Measurements from ENCODE around the gene GPR162. TPM values are rescaled to one million over a fixed set of nuclear protein-coding genes. Genes with fewer than 3 reads are reported as not detected.
"Not testable (repeated sequence)": the region's sequence is repeated elsewhere in the genome, so short reads cannot be mapped to it uniquely, and the experiment has no call there.

The GPR162 gene
- total RNA-seq, 2 experiments from 2014 or later: not detected

DNA sequence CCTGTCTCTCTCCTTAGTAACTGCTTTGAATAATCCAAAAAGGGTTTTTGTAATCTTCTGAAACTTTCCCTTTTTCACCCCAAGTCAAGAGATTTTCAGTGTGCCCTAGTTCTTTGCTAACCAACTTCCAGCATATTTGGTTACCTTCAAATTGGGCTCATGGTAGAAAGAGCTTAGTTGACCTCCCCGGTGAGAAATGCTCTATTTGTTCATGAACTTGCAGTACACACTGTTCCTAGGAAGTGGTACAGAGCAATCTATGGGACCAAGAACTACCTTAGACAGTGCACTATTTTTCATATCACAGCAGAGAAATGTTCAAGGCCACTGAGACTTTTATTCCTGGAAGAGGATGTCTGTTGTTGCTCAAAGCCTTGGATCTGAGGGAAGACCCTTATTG is 32.0 kb downstream of the GPR162 start:
- CTCF ChIA-PET: interaction anchor here (0.7 to 8.6 kb wide), 7 partner anchors 14 to 263 kb away, joined by 3 to 161 read pairs (median 8); partner anchors contain the start of genes MLF2, SPSB2, TPI1 and ZNF384
- POLR2A ChIA-PET: interaction anchor here (0.9 to 8.9 kb wide), 20 partner anchors 8 to 255 kb away, joined by 3 to 312 read pairs (median 21); partner anchors contain the start of genes C12orf57, C1RL, CD4 and COPS7A
- no peak for DNase-seq
- H3K4me3 Mint-ChIP-seq: peak overlapping the region; percentile 85
- H3K27ac Mint-ChIP-seq: peak overlapping the region; percentile 100
- no peaks in the 10 kb centered on the region for H3K27me3 Mint-ChIP-seq
- H3K9me3 Mint-ChIP-seq: no peaks in the 10 kb centered on the region
- peaks cover 44% of the 10 kb centered on the region for H3K4me1 Mint-ChIP-seq
- H3K36me3 Mint-ChIP-seq (ENCODE audit: low read depth): peaks cover 47% of the 10 kb centered on the region

DNA sequence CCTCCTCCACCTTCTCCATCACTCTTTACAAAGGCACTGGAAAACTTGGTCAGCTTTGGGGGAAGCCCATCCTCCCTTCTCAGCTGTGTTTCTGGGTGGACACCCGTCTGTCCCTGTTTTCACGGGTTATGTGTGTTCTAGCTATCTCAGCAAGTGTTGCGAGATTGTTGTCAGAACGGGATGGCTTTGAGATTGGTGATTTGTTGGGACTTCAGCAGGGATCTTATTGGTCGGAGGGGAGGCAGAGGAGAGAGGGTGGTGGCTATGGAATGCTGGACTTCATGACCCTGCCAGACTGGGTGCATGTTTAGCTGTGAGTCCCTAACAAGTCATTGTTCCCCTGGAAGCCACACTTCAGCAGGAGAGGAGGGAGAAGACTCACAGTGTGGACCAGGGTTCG is 32.4 kb downstream of the GPR162 start:
- Mint-ChIP-seq H3K4me3 (peak overlapping the region; percentile 85), H3K27me3 (no peaks in the 10 kb centered on the region), H3K27ac (peak overlapping the region; percentile 100), H3K9me3 (no peaks in the 10 kb centered on the region), H3K36me3 (ENCODE audit: low read depth) (peaks cover 44% of the 10 kb centered on the region), H3K4me1 (peaks cover 41% of the 10 kb centered on the region)
- ChIA-PET POLR2A (interaction anchor here (0.9 to 8.9 kb wide), 10 partner anchors 10 to 246 kb away, joined by 3 to 312 read pairs (median 24); partner anchors contain the start of genes CD4, COPS7A, ENO2 and P3H3), CTCF (interaction anchor here (8.6 kb wide), 1 partner anchor 14 kb away, joined by 161 read pairs; the partner anchor contains the start of genes SPSB2 and TPI1)
- no peak for DNase-seq

DNA sequence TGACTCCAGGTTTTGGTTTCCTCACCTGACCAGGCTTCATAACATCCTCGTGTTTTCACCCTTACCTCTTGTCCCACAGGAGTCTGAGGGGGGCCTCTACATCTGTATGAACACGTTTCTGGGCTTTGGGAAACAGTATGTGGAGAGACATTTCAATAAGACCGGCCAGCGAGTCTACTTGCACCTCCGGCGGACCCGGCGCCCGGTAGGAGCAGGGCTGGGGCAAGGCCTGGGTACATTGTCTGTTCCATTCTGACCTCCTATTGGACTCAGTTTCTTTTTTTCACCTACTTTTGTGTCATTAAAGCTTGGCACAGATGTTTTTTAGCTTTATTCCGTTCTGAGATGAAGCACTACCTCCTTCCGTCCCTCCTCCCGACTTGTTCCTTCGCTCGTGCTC is 33.7 kb downstream of the GPR162 start:
- Mint-ChIP-seq H3K36me3 (ENCODE audit: low read depth) (peaks cover 45% of the 10 kb centered on the region), H3K27ac (no peak overlapping the region), H3K9me3 (no peaks in the 10 kb centered on the region), H3K4me1 (peaks cover 28% of the 10 kb centered on the region), H3K4me3 (no peak overlapping the region), H3K27me3 (no peaks in the 10 kb centered on the region)
- ChIA-PET CTCF (interaction anchor here (1.3 to 8.6 kb wide), 2 partner anchors 13 to 36 kb away, joined by 6 to 161 read pairs; partner anchors contain the start of genes SPSB2 and TPI1), POLR2A (interaction anchor here (8.9 kb wide), 1 partner anchor 13 kb away, joined by 312 read pairs; the partner anchor contains the start of genes SPSB2 and TPI1)
- DNase-seq: no peak

DNA sequence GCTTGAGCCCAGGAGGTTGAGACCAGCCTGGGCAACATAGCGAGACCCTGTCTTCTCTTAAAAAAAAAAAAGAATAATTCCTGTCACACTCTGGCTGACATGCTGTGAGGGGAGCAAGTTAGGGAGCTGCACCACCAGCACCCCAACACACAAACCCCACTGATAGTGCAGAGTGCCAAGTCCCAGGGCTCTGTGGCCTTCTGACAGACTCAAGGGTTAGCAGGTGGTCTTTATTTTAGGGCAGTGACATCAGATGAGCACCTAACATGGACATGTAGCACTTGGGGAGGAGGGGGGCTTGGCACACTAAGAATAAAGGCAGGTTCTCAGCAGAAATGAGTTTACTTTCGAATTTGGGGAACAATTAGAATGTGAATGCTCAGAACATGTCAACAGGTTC is 37.2 kb downstream of the GPR162 start:
- H3K9me3 Mint-ChIP-seq: no peaks in the 10 kb centered on the region
- H3K4me1 Mint-ChIP-seq: peaks cover 11% of the 10 kb centered on the region
- DNase-seq: no peak
- H3K27ac Mint-ChIP-seq: no peak overlapping the region
- H3K27me3 Mint-ChIP-seq: no peaks in the 10 kb centered on the region
- CTCF ChIA-PET: no interaction called here
- POLR2A ChIA-PET: interaction anchor here (1.0 to 1.5 kb wide), 3 partner anchors 10 to 85 kb away, joined by 3 to 9 read pairs (median 3); partner anchors contain the start of genes C12orf57, RNU7-1 and TPI1
- peaks cover 64% of the 10 kb centered on the region for H3K36me3 Mint-ChIP-seq (ENCODE audit: low read depth)
- H3K4me3 Mint-ChIP-seq: no peak overlapping the region

DNA sequence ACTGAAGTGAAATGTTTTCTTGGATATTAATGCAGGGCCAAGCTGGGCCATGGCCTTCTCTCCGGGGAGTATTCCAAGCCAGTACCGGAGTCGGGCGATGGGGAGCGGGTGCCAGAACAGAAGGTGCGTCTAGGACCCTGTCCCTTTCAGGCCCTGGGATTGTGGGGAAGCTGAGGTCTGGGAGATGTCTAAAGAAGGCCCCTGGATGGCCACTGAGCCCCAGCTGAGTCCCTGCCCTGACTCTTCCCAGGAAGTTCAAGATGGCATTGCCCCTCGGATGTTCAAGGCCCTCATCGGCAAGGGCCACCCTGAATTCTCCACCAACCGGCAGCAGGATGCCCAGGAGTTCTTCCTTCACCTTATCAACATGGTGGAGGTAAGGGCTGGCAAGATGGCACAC is 38.5 kb downstream of the GPR162 start:
- CTCF ChIA-PET: interaction anchor here (1.7 kb wide), 1 partner anchor 12 kb away, joined by 4 read pairs; no protein-coding TSS in a partner anchor
- no peak overlapping the region for H3K4me3 Mint-ChIP-seq
- peaks cover 66% of the 10 kb centered on the region for H3K36me3 Mint-ChIP-seq (ENCODE audit: low read depth)
- POLR2A ChIA-PET: interaction anchor here (2.3 kb wide), 1 partner anchor 8 kb away, joined by 19 read pairs; the partner anchor contains the start of genes CDCA3 and USP5
- no peaks in the 10 kb centered on the region for H3K4me1 Mint-ChIP-seq
- H3K27me3 Mint-ChIP-seq: no peaks in the 10 kb centered on the region
- no peaks in the 10 kb centered on the region for H3K9me3 Mint-ChIP-seq
- no peak for DNase-seq
- no peak overlapping the region for H3K27ac Mint-ChIP-seq

DNA sequence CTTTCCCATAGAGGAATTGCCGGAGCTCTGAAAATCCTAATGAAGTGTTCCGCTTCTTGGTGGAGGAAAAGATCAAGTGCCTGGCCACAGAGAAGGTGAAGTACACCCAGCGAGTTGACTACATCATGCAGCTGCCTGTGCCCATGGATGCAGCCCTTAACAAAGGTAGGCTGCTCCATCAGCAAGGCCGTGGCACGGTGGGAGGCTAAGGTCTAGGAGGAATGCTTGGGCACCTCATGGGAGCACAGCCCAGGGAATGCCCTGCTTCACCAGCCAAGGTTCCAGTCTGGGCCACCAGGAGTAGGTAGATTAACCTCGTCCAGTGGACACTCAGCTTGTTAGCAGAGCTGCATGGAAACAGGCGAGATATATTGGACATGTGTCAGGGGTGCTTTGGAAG is 39.3 kb downstream of the GPR162 start:
- CTCF ChIA-PET: interaction anchor here (0.7 to 1.7 kb wide), 4 partner anchors 9 to 11 kb away, joined by 3 to 4 read pairs (median 3); partner anchors contain the start of gene USP5
- Mint-ChIP-seq H3K9me3 (no peaks in the 10 kb centered on the region), H3K36me3 (ENCODE audit: low read depth) (peaks cover 68% of the 10 kb centered on the region)

DNA sequence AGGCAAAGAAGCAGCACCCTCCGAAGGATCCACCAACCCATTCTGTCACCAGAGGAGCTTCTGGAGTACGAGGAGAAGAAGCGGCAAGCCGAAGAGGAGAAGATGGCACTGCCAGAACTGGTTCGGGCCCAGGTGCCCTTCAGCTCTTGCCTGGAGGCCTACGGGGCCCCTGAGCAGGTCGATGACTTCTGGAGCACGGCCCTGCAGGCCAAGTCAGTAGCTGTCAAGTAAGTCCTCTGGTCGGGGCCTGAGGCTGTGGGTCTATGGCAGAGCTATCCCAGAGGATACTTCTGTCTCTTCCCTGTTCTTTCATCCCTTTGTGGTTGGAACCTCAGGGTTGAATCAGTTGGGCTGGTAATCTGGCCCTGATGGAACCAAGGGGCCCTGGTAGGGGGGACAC is 39.8 kb downstream of the GPR162 start:
- Mint-ChIP-seq H3K27me3 (no peaks in the 10 kb centered on the region), H3K36me3 (ENCODE audit: low read depth) (peaks cover 66% of the 10 kb centered on the region), H3K4me1 (peaks cover under 1% of the 10 kb centered on the region)

More for the DNA sequence above, 39.3 kb downstream of the GPR162 start:
- Mint-ChIP-seq H3K27me3 (no peaks in the 10 kb centered on the region), H3K4me3 (no peak overlapping the region), H3K4me1 (no peaks in the 10 kb centered on the region), H3K27ac (no peak overlapping the region)
- DNase-seq: no peak
- POLR2A ChIA-PET: interaction anchor here (1.0 to 2.3 kb wide), 2 partner anchors 9 to 31 kb away, joined by 3 to 19 read pairs; partner anchors contain the start of genes CDCA3 and USP5

DNA sequence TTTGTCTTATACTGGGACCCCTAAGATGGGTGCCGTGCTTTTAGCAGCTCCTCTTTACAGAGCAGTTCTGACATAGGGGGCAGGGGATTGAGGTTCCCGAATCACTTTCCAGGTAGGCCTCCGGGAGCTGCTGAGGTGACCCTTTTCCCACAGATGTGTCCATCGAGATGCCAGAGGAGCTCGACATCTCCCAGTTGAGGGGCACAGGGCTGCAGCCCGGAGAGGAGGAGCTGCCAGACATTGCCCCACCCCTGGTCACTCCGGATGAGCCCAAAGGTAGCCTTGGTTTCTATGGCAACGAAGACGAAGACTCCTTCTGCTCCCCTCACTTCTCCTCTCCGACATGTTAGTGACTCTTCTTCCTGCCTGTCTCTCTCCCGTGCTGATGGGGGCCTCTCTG is 41.4 kb downstream of the GPR162 start:
- no peak for DNase-seq
- H3K4me3 Mint-ChIP-seq: no peak overlapping the region
- H3K36me3 Mint-ChIP-seq (ENCODE audit: low read depth): peaks cover 60% of the 10 kb centered on the region
- H3K27me3 Mint-ChIP-seq: no peaks in the 10 kb centered on the region
- ChIA-PET CTCF (interaction anchor here (0.6 to 11.4 kb wide), 2 partner anchors 11 to 50 kb away, joined by 3 to 161 read pairs; partner anchors contain the start of genes CDCA3 and USP5), POLR2A (interaction anchor here (1.2 to 11.4 kb wide), 2 partner anchors 10 to 11 kb away, joined by 5 to 312 read pairs; partner anchors contain the start of genes CDCA3, SPSB2 and USP5)
- H3K9me3 Mint-ChIP-seq: no peaks in the 10 kb centered on the region
- peaks cover 9% of the 10 kb centered on the region for H3K4me1 Mint-ChIP-seq
- H3K27ac Mint-ChIP-seq: no peak overlapping the region

More for the DNA sequence above, 39.8 kb downstream of the GPR162 start:
- Mint-ChIP-seq H3K9me3 (no peaks in the 10 kb centered on the region), H3K27ac (no peak overlapping the region), H3K4me3 (no peak overlapping the region)
- POLR2A ChIA-PET: interaction anchor here (1.0 to 2.3 kb wide), 2 partner anchors 9 to 30 kb away, joined by 3 to 19 read pairs; partner anchors contain the start of genes CDCA3 and USP5
- DNase-seq: no peak
- CTCF ChIA-PET: interaction anchor here (0.9 kb wide), 2 partner anchors 9 to 11 kb away, joined by 3 read pairs; partner anchors contain the start of gene USP5

DNA sequence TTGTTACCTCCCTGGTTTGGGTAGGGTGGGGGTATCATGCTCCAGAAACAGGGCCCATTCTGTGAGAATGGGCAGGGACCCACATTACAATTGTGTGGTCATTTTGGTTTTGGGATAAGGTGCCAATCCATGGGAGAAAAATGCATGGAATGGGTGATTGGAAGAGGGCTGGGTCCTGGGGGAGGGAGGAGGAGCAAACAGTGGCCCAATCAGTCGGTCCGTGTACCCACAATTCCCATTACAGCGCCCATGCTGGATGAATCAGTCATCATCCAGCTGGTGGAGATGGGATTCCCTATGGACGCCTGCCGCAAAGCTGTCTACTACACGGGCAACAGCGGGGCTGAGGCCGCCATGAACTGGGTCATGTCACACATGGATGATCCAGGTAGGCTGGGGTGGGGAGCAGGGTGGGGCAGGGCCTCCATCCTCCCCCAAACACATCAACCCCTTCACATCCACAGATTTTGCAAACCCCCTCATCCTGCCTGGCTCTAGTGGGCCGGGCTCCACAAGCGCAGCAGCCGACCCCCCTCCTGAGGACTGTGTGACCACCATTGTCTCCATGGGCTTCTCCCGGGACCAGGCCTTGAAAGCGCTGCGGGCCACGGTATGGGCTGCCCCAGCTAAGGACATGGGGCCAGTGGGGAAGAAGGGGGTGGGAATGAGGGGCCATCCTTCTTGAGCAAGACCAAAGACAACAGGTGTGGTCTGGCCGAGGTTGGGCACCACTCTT is 42.1 kb downstream of the GPR162 start:
- no peaks in the 10 kb centered on the region for H3K9me3 Mint-ChIP-seq
- no peak overlapping the region for H3K4me3 Mint-ChIP-seq
- ChIA-PET CTCF (interaction anchor here (0.8 to 11.4 kb wide), 3 partner anchors 12 to 30 kb away, joined by 3 to 161 read pairs (median 3); partner anchors contain the start of genes CDCA3 and USP5), POLR2A (interaction anchor here (1.2 to 11.4 kb wide), 2 partner anchors 9 to 12 kb away, joined by 5 to 312 read pairs; partner anchors contain the start of genes CDCA3, SPSB2 and USP5)
- peaks cover 64% of the 10 kb centered on the region for H3K36me3 Mint-ChIP-seq (ENCODE audit: low read depth)
- no peak for DNase-seq
- peaks cover 15% of the 10 kb centered on the region for H3K4me1 Mint-ChIP-seq
- no peaks in the 10 kb centered on the region for H3K27me3 Mint-ChIP-seq
- no peak overlapping the region for H3K27ac Mint-ChIP-seq

DNA sequence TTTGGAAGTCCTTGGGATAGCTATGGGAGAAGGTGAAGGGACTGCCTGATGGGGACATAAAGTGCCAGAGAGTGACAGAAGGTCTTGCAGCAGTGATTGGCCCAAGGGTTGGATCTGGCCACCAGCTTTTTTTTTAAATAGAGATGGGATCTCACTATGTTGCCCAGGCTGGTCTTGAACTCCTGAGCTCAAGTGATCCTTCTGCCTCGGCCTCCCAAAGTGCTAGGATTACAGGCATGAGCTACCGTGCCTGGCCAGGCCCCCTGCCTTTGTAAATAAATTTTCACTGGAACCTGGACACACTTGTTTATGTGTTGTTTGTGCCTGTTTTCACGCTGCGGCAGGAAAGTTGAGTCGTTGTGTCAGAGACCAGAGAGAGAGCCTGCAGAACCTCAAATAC is 43.7 kb downstream of the GPR162 start:
- POLR2A ChIA-PET: interaction anchor here (0.6 to 11.4 kb wide), 4 partner anchors 8 to 325 kb away, joined by 3 to 312 read pairs (median 3); partner anchors contain the start of genes CDCA3, SPSB2 and USP5
- peaks cover 70% of the 10 kb centered on the region for H3K36me3 Mint-ChIP-seq (ENCODE audit: low read depth)
- not testable (repeated sequence) for H3K27ac Mint-ChIP-seq

DNA sequence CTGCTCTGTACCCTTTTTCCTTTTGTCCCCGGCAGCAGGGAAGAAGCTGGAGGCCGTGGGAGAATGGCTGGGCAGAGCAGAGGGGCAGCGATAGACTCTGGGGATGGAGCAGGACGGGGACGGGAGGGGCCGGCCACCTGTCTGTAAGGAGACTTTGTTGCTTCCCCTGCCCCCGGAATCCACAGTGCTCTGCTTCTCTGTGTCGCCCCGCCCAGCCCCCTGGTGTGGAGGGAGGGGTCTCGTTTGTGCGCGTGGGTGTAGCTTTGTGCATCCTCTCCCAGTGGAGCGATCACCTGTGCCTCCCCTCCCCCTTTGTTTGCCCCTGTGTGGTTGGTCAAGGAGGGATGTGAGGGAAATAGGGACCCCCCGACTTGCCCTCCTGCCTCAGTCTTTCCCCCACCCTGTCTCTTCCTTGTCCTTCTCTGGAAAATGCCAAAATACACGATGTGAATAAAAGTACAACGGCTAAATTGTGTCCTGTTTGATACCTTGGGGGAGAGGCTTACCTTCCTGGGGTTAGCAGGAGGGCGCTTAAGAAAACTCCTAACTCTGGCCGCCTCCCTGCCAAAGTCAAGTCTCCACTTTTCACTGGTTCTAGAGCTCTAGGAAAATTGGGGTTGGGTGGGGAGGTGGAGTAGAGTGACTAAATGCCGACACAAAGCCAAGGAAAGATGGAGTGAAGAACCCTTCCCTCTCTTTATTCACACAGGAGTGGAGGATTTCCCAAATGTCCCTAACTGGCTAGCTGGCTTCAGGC is 44.7 kb downstream of the GPR162 start:
- ChIA-PET CTCF (interaction anchor here (0.7 to 11.4 kb wide), 4 partner anchors 9 to 247 kb away, joined by 3 to 161 read pairs (median 4); partner anchors contain the start of genes CDCA3 and USP5), POLR2A (interaction anchor here (0.7 to 11.4 kb wide), 20 partner anchors 10 to 257 kb away, joined by 3 to 312 read pairs (median 4); partner anchors contain the start of genes C12orf57, CDCA3, COPS7A and LRRC23)
- H3K27me3 Mint-ChIP-seq: no peaks in the 10 kb centered on the region
- peaks cover 70% of the 10 kb centered on the region for H3K36me3 Mint-ChIP-seq (ENCODE audit: low read depth)
- no peak for DNase-seq
- peak overlapping the region; percentile 97 for H3K4me3 Mint-ChIP-seq
- H3K27ac Mint-ChIP-seq: peak overlapping the region; percentile 95
- peaks cover 41% of the 10 kb centered on the region for H3K4me1 Mint-ChIP-seq
- no peaks in the 10 kb centered on the region for H3K9me3 Mint-ChIP-seq

More for the DNA sequence above, 43.7 kb downstream of the GPR162 start:
- not testable (repeated sequence) for H3K4me3 Mint-ChIP-seq, H3K27me3 Mint-ChIP-seq, H3K9me3 Mint-ChIP-seq, DNase-seq
- CTCF ChIA-PET: interaction anchor here (1.1 to 11.4 kb wide), 3 partner anchors 13 to 246 kb away, joined by 3 to 161 read pairs (median 3); partner anchors contain the start of genes CDCA3 and USP5
- peaks cover 31% of the 10 kb centered on the region for H3K4me1 Mint-ChIP-seq
